LNCAP (cell line): ENCODE results near the gene KRTAP10-8.

Source experiments
- CTCF ChIP-seq: fragments of 450-650 bp; IDR thresholded peaks from 2 replicates; pipeline ENCODE4 v1.5.1; 2017; ENCODE audit warnings: mild to moderate bottlenecking

KRTAP10-8 gene

GRCh38 chr21:44654576-44655175 is 42.8 kb downstream of the KRTAP10-8 start, which contains the start of gene KRTAP12-4:
TSS of gene KRTAP12-4 (minus strand) at chr21:44654659. CDS start at chr21:44654614, 45 bp downstream.
- TF ChIP-seq CTCF = no peak

DNA sequence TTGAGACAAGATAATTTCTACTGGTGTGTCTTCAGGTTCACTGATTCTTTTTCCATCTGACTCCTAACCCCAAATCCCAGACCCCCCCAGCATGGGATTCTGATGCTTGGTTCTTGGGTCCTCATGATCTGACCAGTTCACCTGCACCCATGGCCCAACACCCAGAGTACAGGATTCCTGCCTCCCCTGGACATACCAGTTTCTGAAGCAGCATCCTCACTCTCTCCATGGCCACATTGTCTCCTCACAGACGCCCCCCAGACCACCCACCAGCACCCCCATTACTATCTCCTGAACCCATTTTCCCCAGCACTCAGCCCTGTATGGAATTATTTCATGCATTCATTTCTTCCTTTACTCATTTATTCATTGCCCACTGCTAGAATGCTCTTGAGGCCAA is 45.0 kb downstream of the KRTAP10-8 start:
- TF ChIP-seq CTCF = no peak

DNA sequence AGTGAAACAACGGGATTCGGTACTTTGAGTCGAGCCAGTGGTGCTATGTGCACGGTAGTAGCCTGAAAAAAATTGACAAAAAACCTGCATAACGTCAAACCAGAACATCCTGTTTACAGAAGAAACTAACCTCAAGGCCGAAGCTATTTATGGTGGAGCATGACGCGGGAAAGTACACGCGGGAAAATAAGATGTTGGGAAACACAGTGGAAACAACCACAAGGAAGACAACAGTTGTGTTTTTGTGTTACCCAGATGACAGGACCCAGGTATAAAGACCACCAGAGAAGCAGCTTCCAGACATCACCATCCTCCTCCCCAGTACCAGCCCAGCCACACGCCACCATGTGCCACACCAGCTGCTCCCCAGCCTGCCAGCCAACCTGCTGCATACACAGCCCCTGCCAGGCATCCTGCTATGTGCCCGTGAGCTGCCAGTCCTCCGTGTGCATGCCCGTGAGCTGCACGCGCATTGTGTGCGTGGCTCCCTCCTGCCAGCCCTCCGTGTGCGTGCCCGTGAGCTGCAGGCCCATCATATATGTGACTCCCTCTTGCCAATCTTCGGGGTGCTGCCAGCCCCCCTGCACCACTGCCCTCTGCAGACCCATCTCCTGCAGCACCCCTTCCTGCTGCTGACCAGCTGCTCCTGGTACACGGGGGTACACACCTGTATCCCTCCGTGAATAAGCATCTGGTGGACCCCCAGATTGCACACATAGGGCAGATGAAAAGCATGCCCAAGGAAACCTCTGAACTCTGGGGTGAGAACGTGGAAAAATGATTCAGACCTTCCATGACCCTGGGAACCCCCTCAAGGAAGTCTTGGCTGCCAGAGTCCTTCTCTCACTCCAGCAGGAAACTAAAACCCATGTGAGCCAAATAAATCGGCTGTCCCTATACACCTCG is 46.0 kb downstream of the KRTAP10-8 start, which contains the start of gene KRTAP12-3:
Gene KRTAP12-3, plus strand, starts transcription at position 298 of the 906 bp plus-strand sequence. Its CDS starts 48 bp downstream, at position 346.
- no peak for TF ChIP-seq CTCF

DNA sequence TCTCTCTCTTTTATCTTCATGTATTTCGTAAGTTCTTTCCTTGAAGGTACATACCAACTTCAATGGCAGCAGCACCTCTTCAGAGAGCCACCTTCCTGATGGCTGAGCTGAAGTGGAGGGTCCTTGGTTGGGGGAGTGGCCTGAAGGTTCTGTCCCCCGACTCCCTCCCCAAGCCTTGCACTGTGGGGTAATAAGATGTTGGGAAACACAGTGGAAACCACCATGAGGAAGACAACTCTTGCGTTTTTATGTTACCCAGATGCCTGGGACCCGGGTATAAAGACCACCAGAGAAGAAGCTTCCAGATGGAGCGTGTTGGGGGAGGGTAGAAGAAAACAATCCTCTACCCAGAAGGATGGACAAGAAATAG is 46.6 kb downstream of the KRTAP10-8 start:
- TF ChIP-seq CTCF = no peak

DNA sequence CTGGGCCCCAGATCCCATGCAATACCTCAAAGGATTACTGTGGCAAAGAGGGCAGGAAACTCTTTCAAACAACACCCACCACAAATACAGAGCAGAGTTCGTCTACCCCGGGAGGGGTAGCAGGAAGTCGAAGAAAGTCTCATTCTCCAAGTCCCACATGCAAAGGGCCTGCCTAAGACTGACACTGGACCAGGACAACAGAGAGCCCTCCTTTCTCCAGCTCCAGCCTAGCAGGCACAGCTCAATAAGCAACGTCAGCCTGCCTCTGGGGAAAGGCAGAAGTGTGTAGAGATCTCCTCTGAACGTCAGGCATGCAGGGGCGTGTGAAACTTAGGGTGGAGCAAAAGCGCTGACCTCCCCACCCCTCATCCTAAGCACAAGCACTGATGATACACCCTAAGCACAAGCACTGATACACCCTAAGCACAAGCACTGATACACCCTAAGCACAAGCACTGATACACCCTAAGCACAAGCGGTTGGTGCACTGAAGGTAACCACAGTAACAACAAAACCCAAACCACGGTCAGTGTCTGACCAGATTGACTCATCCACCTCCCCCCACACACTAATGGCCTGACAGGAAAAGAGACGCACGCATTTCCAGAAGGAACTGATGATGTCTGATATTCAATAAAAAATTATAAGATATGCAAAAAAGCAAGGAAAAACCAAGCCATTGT is 47.2 kb downstream of the KRTAP10-8 start:
- TF ChIP-seq CTCF = no peak
